Epithelial cell of proximal tubule (primary cell): ENCODE measurements around the gene NKD1. TPM values are rescaled to one million over a fixed set of nuclear protein-coding genes. Genes with fewer than 3 reads are reported as not detected.

Source experiments
- DNase-seq: peaks from one replicate; pipeline ENCODE4 v3.0.0-alpha.2; 2011; ENCODE audit warnings: low read depth
- H3K4me3 ChIP-seq: 2 replicates; pipeline ENCODE4 v1.5.1; 2011; ENCODE audit warnings: low read depth, mild to moderate bottlenecking, low read length
- total RNA-seq: library from RNA; depleted of rRNA; stranded (reverse); fragments of >200 nt; gene quantifications from 2 replicates; pipeline ENCODE4 v1.2.3, GENCODE V29; 2015
- TF ChIP-seq, protein P1 (sequence below): conservative IDR thresholded peaks from 2 replicates; pipeline ENCODE4 v1.5.1; 2012; ENCODE audit warnings: low read depth, mild to moderate bottlenecking, low read length

Gene NKD1
- total RNA-seq, 1 donor from 2014 or later: not detected

DNA sequence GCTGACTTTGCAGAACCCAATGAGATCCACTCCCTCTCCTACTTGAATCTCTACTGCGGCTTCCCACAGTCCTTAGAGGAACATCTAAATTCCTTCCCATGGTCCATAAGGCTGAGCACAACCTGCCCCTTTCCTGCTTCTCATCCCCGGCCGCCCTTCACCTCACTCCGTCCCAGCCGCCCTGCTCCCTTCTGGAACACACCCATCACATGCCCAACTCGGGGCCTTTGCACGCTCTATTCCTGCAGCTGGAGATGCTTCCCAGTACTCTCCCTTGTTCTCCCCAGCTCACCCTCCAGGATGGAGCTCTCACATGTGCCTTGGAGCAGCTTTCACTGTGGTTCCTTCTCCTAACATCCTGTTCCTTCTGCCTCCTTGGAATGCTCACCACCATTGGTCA, 23.6 kb downstream of the NKD1 start:
- TF ChIP-seq, protein P1, sequence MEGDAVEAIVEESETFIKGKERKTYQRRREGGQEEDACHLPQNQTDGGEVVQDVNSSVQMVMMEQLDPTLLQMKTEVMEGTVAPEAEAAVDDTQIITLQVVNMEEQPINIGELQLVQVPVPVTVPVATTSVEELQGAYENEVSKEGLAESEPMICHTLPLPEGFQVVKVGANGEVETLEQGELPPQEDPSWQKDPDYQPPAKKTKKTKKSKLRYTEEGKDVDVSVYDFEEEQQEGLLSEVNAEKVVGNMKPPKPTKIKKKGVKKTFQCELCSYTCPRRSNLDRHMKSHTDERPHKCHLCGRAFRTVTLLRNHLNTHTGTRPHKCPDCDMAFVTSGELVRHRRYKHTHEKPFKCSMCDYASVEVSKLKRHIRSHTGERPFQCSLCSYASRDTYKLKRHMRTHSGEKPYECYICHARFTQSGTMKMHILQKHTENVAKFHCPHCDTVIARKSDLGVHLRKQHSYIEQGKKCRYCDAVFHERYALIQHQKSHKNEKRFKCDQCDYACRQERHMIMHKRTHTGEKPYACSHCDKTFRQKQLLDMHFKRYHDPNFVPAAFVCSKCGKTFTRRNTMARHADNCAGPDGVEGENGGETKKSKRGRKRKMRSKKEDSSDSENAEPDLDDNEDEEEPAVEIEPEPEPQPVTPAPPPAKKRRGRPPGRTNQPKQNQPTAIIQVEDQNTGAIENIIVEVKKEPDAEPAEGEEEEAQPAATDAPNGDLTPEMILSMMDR: no peak
- DNase-seq: no peak
- H3K4me3 ChIP-seq: no peak overlapping the region

DNA sequence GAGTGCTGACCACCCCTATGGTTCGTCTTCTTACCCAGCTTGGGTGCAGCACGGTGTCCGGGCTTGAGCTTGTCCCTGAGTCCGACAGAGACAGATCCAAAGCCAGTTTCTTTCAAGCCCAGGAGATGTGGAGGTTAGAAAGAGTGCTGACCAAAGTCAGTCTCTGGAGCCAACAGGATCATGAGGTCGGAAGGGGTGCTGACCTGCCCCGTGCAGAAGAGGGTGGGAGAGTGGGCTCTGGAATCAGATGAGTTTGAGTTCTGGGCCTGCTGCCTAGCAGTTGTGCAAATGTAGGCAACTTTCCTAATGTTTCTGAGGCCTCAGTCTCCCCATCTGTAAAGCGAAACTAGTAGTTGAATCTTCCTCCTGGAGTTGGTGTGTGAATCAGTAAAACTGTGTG, 24.5 kb downstream of the NKD1 start:
- H3K4me3 ChIP-seq: no peak overlapping the region
- no peak for DNase-seq

DNA sequence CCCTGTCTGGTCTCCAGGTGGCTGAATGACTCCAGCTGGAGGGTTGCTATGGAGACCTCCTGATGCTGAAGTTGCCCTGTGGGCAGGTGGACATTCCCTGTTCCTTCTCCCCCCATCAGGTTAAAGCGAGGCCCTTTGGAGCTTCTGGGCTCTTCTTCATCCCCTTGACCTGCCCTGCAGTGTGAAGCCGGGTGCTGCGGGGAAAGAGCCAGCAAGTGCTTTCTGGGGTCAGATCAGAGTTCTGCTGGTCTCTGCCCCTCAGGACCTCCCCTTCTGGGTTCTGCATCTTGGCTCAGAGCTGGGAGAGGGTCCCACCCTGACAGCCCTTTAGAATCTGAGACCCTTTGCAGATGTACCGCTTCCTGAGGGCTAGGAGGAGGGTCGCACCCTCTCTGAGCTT, 25.1 kb downstream of the NKD1 start:
- TF ChIP-seq, protein P1: no peak
- no peak for DNase-seq
- no peak overlapping the region for H3K4me3 ChIP-seq

More for the DNA sequence above, 24.5 kb downstream of the NKD1 start:
- TF ChIP-seq, protein P1: no peak

DNA sequence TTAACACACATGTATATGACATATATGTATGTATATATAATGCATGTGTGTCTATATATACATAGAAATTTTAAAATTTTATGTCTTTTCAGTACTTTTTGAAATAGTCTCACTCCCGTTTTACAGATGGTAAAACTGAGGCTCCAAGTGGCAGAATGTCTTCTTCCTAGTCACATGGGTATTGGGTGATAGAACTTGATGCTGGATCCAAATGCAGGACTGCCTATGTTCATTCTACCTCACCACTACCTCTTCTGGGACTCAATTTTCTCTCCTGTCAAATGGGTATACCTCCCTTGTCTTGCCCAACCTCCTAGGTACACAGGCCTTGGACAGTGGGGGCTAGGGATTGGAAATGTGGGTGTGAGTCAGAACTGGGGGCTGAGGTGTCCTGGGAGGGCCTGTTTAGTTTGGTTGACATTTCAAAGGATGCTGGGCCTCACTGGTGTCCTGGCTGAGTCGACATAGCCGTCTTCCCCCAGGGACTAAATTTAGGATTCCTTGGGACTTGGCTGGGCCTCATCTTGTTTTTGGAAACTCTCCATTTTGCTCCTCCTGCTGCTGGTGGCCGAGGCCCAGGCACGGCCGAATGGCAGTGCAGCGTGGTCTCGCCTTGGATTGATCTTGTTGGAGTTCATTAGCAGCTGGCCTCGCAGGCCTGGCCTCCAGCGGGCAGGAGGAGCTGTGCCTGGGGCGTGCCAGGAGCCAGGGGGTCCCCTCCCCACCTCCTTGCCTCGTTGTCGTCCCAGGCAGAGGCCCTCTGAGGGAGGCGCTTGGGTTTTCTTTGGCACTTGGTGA, 25.9 kb downstream of the NKD1 start:
- H3K4me3 ChIP-seq: no peak overlapping the region
- TF ChIP-seq, protein P1: no peak
- no peak for DNase-seq

DNA sequence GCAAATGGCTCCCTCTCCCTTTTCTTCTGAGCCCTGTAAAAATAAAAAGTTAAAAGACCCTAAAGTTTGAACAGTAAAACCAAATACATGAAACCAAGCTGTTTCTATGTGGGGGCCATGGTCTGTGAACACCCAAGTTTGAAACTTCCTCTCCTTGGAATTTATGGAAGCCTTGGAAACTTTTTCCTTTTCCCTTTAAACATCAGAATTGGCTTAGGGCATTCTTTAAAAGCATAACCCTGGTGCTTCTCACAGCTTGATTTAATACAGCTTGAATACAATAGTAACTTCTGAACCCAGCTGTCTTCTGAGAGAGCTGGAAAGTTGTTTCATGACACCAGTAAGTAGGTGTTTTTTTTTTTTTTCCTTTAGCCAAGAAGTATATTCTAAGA, 26.5 kb downstream of the NKD1 start:
- DNase-seq: no peak
- H3K4me3 ChIP-seq: no peak overlapping the region
- TF ChIP-seq, protein P1: no peak

DNA sequence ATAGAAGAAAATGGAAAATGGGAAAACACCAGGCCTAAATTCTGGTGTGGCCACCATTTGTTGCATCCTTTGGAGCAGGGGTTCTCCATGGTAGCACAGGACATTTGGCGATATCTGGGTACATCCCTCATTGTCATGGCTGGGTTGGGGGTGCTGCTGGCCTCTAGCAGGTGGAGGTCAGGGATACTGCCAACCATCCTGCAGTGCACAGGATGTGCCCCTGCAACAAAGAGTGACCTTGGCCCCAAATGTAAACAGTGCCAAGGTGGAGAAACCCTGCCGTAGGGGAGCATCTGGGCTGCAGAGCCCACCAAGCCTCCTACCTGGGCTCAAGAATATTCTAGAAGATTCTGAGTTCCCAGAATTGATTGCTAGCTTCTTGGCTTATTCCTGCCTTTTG, 27.5 kb downstream of the NKD1 start:
- TF ChIP-seq, protein P1: no peak
- DNase-seq: no peak
- no peak overlapping the region for H3K4me3 ChIP-seq
